Measurements from ENCODE around the gene ARGFX. TPM values are rescaled to one million over a fixed set of nuclear protein-coding genes. Genes with fewer than 3 reads are reported as not detected.
A peak's percentile ranks its signal among the peaks of the same experiment; 100 is the strongest.

The ARGFX gene
- total and polyA plus RNA-seq, 2 of the 13 experiments (the other 11 are each of a cell fraction or from before 2014, with no cell fraction given), result not detected

- peak; percentile 47; the same call in 1 of the 2 replicates for TF ChIP-seq ZNF264 (CRISPR knock-in tag; IDR thresholded peaks at IDR 0.05)
- TF ChIP-seq ZNF143 (CRISPR knock-in tag; IDR thresholded peaks at IDR 0.05), result peak; percentile 44
- peak; percentile 82; the same call in 1 of the 2 replicates for TF ChIP-seq ZNF142 (CRISPR knock-in tag; IDR thresholded peaks at IDR 0.05)
- TF ChIP-seq POLR2AphosphoS5 (IDR thresholded peaks at IDR 0.05; ENCODE audit: low read depth, low read length), result peak; percentile 79
- no peak for TF ChIP-seq NR1H2 (CRISPR knock-in tag; IDR thresholded peaks at IDR 0.05; ENCODE audit: borderline replicate concordance, low read depth)
- TF ChIP-seq ZFY (CRISPR knock-in tag; IDR thresholded peaks at IDR 0.05), result peak; percentile 93
- no peak for TF ChIP-seq ZNF333 (CRISPR knock-in tag; IDR thresholded peaks at IDR 0.05; ENCODE audit: borderline replicate concordance)
- TF ChIP-seq KLF11 (CRISPR knock-in tag; IDR thresholded peaks at IDR 0.05), result no peak; the same call in 1 of the 2 replicates
- no peak for TF ChIP-seq RERE (CRISPR knock-in tag; IDR thresholded peaks at IDR 0.05; ENCODE audit: low read depth)
- TF ChIP-seq RELA (CRISPR knock-in tag; IDR thresholded peaks at IDR 0.05), result no peak
- no peak for TF ChIP-seq ZNF3 (CRISPR knock-in tag; IDR thresholded peaks at IDR 0.05)
- TF ChIP-seq ZNF350 (CRISPR knock-in tag; IDR thresholded peaks at IDR 0.05; ENCODE audit: borderline replicate concordance, low read depth), result peak; percentile 27; the same call in 1 of the 2 replicates
- TF ChIP-seq SP2 (CRISPR knock-in tag; IDR thresholded peaks at IDR 0.05), result peak; percentile 73
- no peak for TF ChIP-seq SP140L (CRISPR knock-in tag; IDR thresholded peaks at IDR 0.05; ENCODE audit: borderline replicate concordance)
- TF ChIP-seq SP5 (CRISPR knock-in tag; IDR thresholded peaks at IDR 0.05; ENCODE audit: borderline replicate concordance, low read depth), result no peak
- TF ChIP-seq HDAC2 (CRISPR knock-in tag; IDR thresholded peaks at IDR 0.05), result peak; percentile 78; the same call in 1 of the 2 replicates
- TF ChIP-seq GPBP1L1 (CRISPR knock-in tag; IDR thresholded peaks at IDR 0.05), result no peak
- peak; percentile 29; the same call in 1 of the 2 replicates for TF ChIP-seq RXRA (CRISPR knock-in tag; IDR thresholded peaks at IDR 0.05)
Observed at GRCh38 chr3:121545574-121546455, 21.9 kb upstream of the ARGFX start, which contains the start of gene POLQ (continued).

Data from HepG2 (cell line).